HCT116 (cell line): Measurements from ENCODE around the gene CCDC85B. TPM values are rescaled to one million over a fixed set of nuclear protein-coding genes. Genes with fewer than 3 reads are reported as not detected.

Experiments
- ATAC-seq: fragments of 200-7000 bp; cut with Tn5 transposase; 2 replicates; pipeline ENCODE4 v1.9.1; 2020; ENCODE audit warnings: mild to moderate bottlenecking, moderate library complexity
- BruUV-seq: library from RNA; stranded (reverse); fragments of 400-500 nt; replicated peaks from 2 replicates; lab custom pipeline; 2021; lab: Mats Ljungman, UMichigan
- CTCF ChIA-PET: fragments of 300-600 bp; sonication (Branson Sonifier 250); formaldehyde crosslinking; loops from one replicate; lab custom pipeline; 2021; ENCODE audit warnings: antibody characterized with exemption; lab: Charles Lee
- POLR2A ChIA-PET: fragments of 300-600, 350-600 bp; sonication (Branson Sonifier 250); formaldehyde crosslinking; loops from one replicate; lab custom pipeline; 2021; ENCODE audit warnings: antibody characterized with exemption; lab: Charles Lee
- RAD21 ChIA-PET, 2 experiments: fragments of 300-600 bp; sonication (Branson Sonifier 250); formaldehyde crosslinking; loops; one replicate each; lab custom pipeline; 2023; ENCODE audit warnings: low total read pairs in 2 of 2; ENCODE audit not compliant: uncharacterized antibody in 2 of 2, unreplicated experiment in 2 of 2, low non-redundant PET in 1 of 2; lab: Charles Lee
- DNase-seq: peaks from one replicate; pipeline ENCODE4 v3.0.0-alpha.2; 2010; ENCODE audit warnings: low read depth, low spot score
- H2AFZ ChIP-seq: fragments of 200-600 bp; shearing (Covaris generic), sonication (generic); 2 replicates; pipeline ENCODE4 v1.6.1; 2017; ENCODE audit warnings: low read depth, mixed run types, mixed read lengths, antibody characterized with exemption, low read length; ENCODE audit not compliant: poor library complexity, severe bottlenecking
- H3K27ac ChIP-seq: 2 replicates; pipeline ENCODE4 v1.5.1; 2012; ENCODE audit warnings: low read depth, low read length
- H3K27me3 ChIP-seq: fragments of 200-600 bp; sonication (generic); 2 replicates; pipeline ENCODE4 v1.6.1; 2016; ENCODE audit warnings: mixed run types, low read length, mixed read lengths; ENCODE audit not compliant: insufficient read depth
- H3K36me3 ChIP-seq, 2 experiments: fragments of 200-500 bp in 1 of 2; fragments of 200-600 bp in 1 of 2; sonication (Bioruptor generic) in 1 of 2; sonication (generic) in 1 of 2; 2 replicates each; pipeline versions ENCODE4 v1.5.1 to v1.6.1; 2014 to 2016; ENCODE audit warnings: low read length in 2 of 2, inconsistent platforms in 1 of 2, mixed read lengths in 1 of 2, mixed run types in 1 of 2; ENCODE audit not compliant: insufficient read depth in 2 of 2, control insufficient read depth in 1 of 2
- H3K4me1 ChIP-seq, 2 experiments: fragments of 200-600 bp in 1 of 2; sonication (generic) in 1 of 2; 2 replicates each; pipeline versions ENCODE4 v1.5.1 to v1.6.1; 2012 to 2017; ENCODE audit warnings: low read length in 2 of 2, inconsistent platforms in 1 of 2, mild to moderate bottlenecking in 1 of 2, mixed read lengths in 1 of 2, mixed run types in 1 of 2, moderate library complexity in 1 of 2; ENCODE audit not compliant: insufficient read depth in 2 of 2, control insufficient read depth in 1 of 2
- H3K4me2 ChIP-seq: fragments of 200-600 bp; sonication (generic); 2 replicates; pipeline ENCODE4 v1.6.1; 2017; ENCODE audit warnings: mixed run types, low read length, mixed read lengths
- H3K4me3 ChIP-seq, 2 experiments: fragments of 200-600 bp in 1 of 2; sonication (generic) in 1 of 2; replicated peaks in 1 of 2; 2 replicates each; pipeline ENCODE4 v1.5.1; 2011 to 2016; ENCODE audit warnings: low read length in 2 of 2, control low read depth in 1 of 2, low read depth in 1 of 2, mild to moderate bottlenecking in 1 of 2, mixed read lengths in 1 of 2, mixed run types in 1 of 2
- H3K79me2 ChIP-seq: fragments of 200-600 bp; sonication (generic); 2 replicates; pipeline ENCODE4 v1.6.1; 2017; ENCODE audit warnings: mild to moderate bottlenecking, mixed run types, low read length, moderate library complexity, mixed read lengths; ENCODE audit not compliant: insufficient read depth
- H3K9ac ChIP-seq: fragments of 200-600 bp; sonication (generic); 2 replicates; pipeline ENCODE4 v1.6.1; 2016; ENCODE audit warnings: low read length, mixed read lengths
- H3K9me2 ChIP-seq: fragments of 200-600 bp; sonication (generic), shearing (Covaris generic); 2 replicates; pipeline ENCODE4 v1.6.1; 2017; ENCODE audit warnings: mixed run types, mild to moderate bottlenecking, moderate library complexity; ENCODE audit not compliant: insufficient read depth
- H3K9me3 ChIP-seq, 2 experiments: fragments of 200-500 bp in 1 of 2; fragments of 200-600 bp in 1 of 2; sonication (Bioruptor generic) in 1 of 2; sonication (generic) in 1 of 2; 2 replicates each; pipeline ENCODE4 v1.6.1; 2014 to 2017; ENCODE audit warnings: low read length in 2 of 2, mixed read lengths in 2 of 2, inconsistent platforms in 1 of 2, low read depth in 1 of 2, mild to moderate bottlenecking in 1 of 2, mixed run types in 1 of 2, moderate library complexity in 1 of 2; ENCODE audit not compliant: control insufficient read depth in 1 of 2, insufficient read depth in 1 of 2
- H4K20me1 ChIP-seq: fragments of 200-600 bp; sonication (generic), shearing (Covaris generic); 2 replicates; pipeline ENCODE4 v1.6.1; 2017; ENCODE audit warnings: mixed run types, mild to moderate bottlenecking, moderate library complexity; ENCODE audit not compliant: insufficient read depth
- CBX3 ChIP-seq: IDR thresholded peaks from 2 replicates; pipeline ENCODE4 v1.6.1; 2012; ENCODE audit warnings: low read depth
- EGR1 ChIP-seq: IDR thresholded peaks from 2 replicates; pipeline ENCODE4 v1.6.1; 2012; ENCODE audit warnings: low read depth
- ELF1 ChIP-seq: IDR thresholded peaks from 2 replicates; pipeline ENCODE4 v1.6.1; 2012; ENCODE audit warnings: low read depth, borderline replicate concordance
- POLR2A ChIP-seq: IDR thresholded peaks from 2 replicates; pipeline ENCODE4 v1.7.0; 2011; ENCODE audit warnings: borderline replicate concordance; ENCODE audit not compliant: insufficient read depth, insufficient read length; ENCODE audit errors: extremely low read depth
- POLR2AphosphoS5 ChIP-seq: IDR thresholded peaks from 2 replicates; pipeline ENCODE4 v1.6.1; 2011; ENCODE audit warnings: mild to moderate bottlenecking, low read depth, low read length, moderate library complexity
- RAD21 ChIP-seq: IDR thresholded peaks from 2 replicates; pipeline ENCODE4 v1.6.1; 2012; ENCODE audit warnings: low read depth, mild to moderate bottlenecking
- SIN3A ChIP-seq: IDR thresholded peaks from 2 replicates; pipeline ENCODE4 v1.6.1; 2012; ENCODE audit warnings: low read depth
- TCF7L2 ChIP-seq: IDR thresholded peaks from 2 replicates; pipeline ENCODE4 v1.7.0; 2011; ENCODE audit warnings: borderline replicate concordance, inconsistent platforms; ENCODE audit not compliant: insufficient read depth, insufficient read length; ENCODE audit errors: extremely low read depth
- YY1 ChIP-seq: IDR thresholded peaks from 2 replicates; pipeline ENCODE4 v1.6.1; 2011; ENCODE audit warnings: low read length, low read depth, moderate library complexity, mild to moderate bottlenecking; ENCODE audit not compliant: insufficient replicate concordance; ENCODE audit errors: extremely low read depth
- ZBTB33 ChIP-seq: IDR thresholded peaks from 2 replicates; pipeline ENCODE4 v1.6.1; 2011; ENCODE audit warnings: mild to moderate bottlenecking, low read length, moderate library complexity; ENCODE audit not compliant: insufficient replicate concordance; ENCODE audit errors: extremely low read depth
- intact Hi-C: fragments of 100-400 bp; cut with micrococcal nuclease; formaldehyde crosslinking; loops from 2 replicates; pipeline ENCODE4 v1.10.0; 2022
- total RNA-seq: library from RNA; stranded (reverse); gene quantifications from one replicate; pipeline ENCODE4 v1.2.1, GENCODE V29; 2021; ENCODE audit not compliant: unreplicated experiment

CCDC85B gene
- total RNA-seq, 1 experiment from 2014 or later, result 84.3 TPM

GRCh38 chr11:65886826-65887722, 3.4 kb upstream of the CCDC85B start:
- H3K4me1 ChIP-seq, result peaks cover 18 to 61% of the 10 kb centered on the region in 2 experiments
- H3K79me2 ChIP-seq, result peaks cover 48% of the 10 kb centered on the region
- intact Hi-C loops, result no loop called here
- H3K9me2 ChIP-seq, result no peaks in the 10 kb centered on the region
- H3K4me2 ChIP-seq, result peak overlapping the region; percentile 98
- TF ChIP-seq EGR1 (no peak), SIN3A (no peak), ELF1 (no peak), CBX3 (no peak), YY1 (no peak), ZBTB33 (no peak), POLR2A (no peak), RAD21 (no peak), TCF7L2 (no peak), POLR2AphosphoS5 (no peak)
- ChIA-PET POLR2A (interaction anchor here (1.4 to 8.5 kb wide), 4 partner anchors 13 to 29 kb away, joined by 3 to 124 read pairs (median 45); partner anchors contain the start of genes CFL1, FOSL1 and MUS81), RAD21 (interaction anchor here in 1 of 2 experiments (3.0 kb wide), 1 partner anchor 29 kb away, joined by 10 read pairs; no protein-coding TSS in a partner anchor), CTCF (interaction anchor here (1.1 to 6.5 kb wide), 8 partner anchors 13 to 181 kb away, joined by 3 to 82 read pairs (median 6); partner anchors contain the start of genes CFL1, KAT5 and MUS81)
- H3K4me3 ChIP-seq, result peak overlapping the region; percentile 90 to 92
- no peaks in the 10 kb centered on the region for H4K20me1 ChIP-seq
- BruUV-seq, result no TSS peak
- no peak for ATAC-seq
- H3K27ac ChIP-seq, result peak overlapping the region; percentile 97
- no peak for DNase-seq
- H2AFZ ChIP-seq, result no peak overlapping the region
- H3K9me3 ChIP-seq, result no peaks in the 10 kb centered on the region
- peaks cover 14 to 50% of the 10 kb centered on the region in 2 experiments for H3K36me3 ChIP-seq
- H3K9ac ChIP-seq, result peak overlapping the region; percentile 87
- H3K27me3 ChIP-seq, result no peaks in the 10 kb centered on the region
